ENCODE results near the gene MFNG.

DNA sequence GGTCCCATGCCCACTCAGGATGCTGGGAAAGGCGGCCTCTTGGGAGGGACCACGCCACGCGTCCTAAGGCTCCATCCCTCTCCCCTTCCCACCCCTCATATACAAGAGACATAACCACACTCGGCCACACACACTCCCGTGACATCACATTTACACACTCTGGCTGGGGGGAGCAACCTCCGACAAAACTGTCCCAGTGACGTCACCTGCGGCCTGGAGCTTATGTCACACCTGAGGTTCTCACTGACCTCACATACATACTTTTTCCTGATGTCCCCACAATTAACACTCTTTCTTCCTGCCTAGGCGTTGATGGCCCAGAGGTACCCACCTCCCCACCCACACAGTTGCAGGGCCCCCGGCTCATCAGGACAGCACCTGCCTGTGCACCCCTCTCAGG lies 60.8 kb downstream of the MFNG start:
- TF ChIP-seq, protein P1, sequence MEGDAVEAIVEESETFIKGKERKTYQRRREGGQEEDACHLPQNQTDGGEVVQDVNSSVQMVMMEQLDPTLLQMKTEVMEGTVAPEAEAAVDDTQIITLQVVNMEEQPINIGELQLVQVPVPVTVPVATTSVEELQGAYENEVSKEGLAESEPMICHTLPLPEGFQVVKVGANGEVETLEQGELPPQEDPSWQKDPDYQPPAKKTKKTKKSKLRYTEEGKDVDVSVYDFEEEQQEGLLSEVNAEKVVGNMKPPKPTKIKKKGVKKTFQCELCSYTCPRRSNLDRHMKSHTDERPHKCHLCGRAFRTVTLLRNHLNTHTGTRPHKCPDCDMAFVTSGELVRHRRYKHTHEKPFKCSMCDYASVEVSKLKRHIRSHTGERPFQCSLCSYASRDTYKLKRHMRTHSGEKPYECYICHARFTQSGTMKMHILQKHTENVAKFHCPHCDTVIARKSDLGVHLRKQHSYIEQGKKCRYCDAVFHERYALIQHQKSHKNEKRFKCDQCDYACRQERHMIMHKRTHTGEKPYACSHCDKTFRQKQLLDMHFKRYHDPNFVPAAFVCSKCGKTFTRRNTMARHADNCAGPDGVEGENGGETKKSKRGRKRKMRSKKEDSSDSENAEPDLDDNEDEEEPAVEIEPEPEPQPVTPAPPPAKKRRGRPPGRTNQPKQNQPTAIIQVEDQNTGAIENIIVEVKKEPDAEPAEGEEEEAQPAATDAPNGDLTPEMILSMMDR (IDR thresholded peaks at IDR 0.05) = no peak
- TF ChIP-seq POLR2A (IDR thresholded peaks at IDR 0.05) = no peak
